Activated naive CD4-positive, alpha-beta T cell treated with anti-CD3 and anti-CD28 coated beads, Interleukin-2, amount 50 U/mL, for 24 hours (primary cell): ENCODE results near the gene SCN4B.
"Not testable (repeated sequence)": the region's sequence is repeated elsewhere in the genome, so short reads cannot be mapped to it uniquely, and the experiment has no call there.

Experiments used
- H3K27ac Mint-ChIP-seq: one replicate; pipeline ENCODE4 v1.8.0; 2021; ENCODE audit warnings: mild to moderate bottlenecking, mixed read lengths
- H3K27me3 Mint-ChIP-seq: one replicate; pipeline ENCODE4 v1.8.0; 2021; ENCODE audit warnings: mixed read lengths
- H3K36me3 Mint-ChIP-seq: one replicate; pipeline ENCODE4 v1.8.0; 2021; ENCODE audit warnings: mixed read lengths
- H3K4me1 Mint-ChIP-seq: one replicate; pipeline ENCODE4 v1.8.0; 2021; ENCODE audit warnings: mixed read lengths
- H3K4me3 Mint-ChIP-seq: one replicate; pipeline ENCODE4 v1.8.0; 2021; ENCODE audit warnings: mild to moderate bottlenecking, mixed read lengths
- H3K9me3 Mint-ChIP-seq: one replicate; pipeline ENCODE4 v1.8.0; 2021; ENCODE audit warnings: mixed read lengths

The SCN4B gene

DNA sequence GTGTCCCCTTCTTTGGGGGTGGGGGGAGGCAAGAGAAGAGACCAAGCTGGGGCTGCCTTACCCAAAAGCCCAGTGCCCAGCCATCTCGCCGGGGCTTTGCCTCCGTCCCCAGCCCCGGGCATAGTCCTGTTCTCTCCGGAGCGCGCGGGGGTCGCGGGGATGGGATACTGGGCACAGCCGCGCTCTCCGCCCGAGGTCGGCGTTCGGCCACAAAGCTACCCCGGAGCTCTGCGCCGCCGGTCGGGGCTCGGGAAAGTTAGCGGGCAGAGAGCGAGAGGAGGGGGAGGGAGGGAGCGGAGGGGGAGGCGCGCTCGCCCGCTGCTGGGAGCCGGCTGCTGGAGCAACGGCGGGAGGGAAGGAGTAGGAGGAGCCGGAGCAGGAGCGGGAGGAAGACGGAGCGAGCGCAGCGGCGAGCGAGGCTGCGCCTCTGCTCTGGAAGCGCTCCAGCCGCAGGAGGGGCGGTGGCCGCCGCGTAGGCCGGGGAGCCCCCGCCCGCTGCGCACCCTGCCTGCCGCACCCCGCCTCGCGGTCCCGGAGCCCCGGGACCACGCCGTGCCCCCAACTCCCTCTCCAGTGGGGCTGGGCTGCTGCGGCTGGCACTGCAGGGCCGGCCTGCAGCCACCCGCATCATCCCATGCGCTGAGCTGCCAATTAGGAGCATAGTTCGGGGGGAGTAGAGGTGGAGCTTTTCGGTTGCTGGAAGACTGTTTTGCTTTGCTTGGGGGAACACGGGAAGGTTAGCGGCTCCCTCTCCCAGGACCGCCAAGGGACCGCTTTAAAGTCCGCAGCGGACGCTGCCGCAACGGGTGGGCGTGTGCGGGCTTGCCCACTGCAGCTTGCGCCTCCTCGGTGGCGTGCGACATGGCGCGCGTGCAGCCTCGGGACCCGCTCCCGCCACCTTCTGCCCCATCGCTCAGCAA lies at the start of gene SCN4B:
Gene SCN4B, minus strand, starts transcription at position 272 of the 920 bp plus-strand sequence. Its CDS starts 150 bp downstream, at position 122.
- Mint-ChIP-seq H3K9me3 (no peaks in the 10 kb centered on the region), H3K4me3 (peak within 1 kb of the TSS; percentile 68), H3K27ac (no peak within 1 kb of the TSS), H3K27me3 (peaks cover 34% of the 10 kb centered on the region), H3K36me3 (no peaks in the 10 kb centered on the region), H3K4me1 (peaks cover 11% of the 10 kb centered on the region)

DNA sequence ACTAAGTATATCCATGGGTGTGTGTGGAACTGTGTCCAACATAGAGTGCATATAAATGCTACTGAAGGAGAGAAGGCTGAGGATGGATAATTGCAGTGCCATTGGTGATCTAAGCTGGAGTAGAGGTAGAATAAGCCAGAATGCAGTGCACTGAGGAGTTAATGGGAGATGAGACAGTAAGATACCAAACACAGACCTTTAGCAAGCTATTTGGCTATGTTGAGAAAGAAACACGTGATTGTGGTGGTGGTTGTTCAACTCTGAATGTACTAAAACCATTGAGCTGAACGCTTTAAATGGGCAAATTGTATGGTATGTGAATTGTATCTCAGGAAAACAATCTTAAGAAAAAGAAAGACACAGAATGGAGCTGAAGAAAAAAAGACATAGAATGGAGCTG lies 49.3 kb upstream of the SCN4B start:
- H3K36me3 Mint-ChIP-seq: peaks cover 23% of the 10 kb centered on the region
- H3K9me3 Mint-ChIP-seq: no peaks in the 10 kb centered on the region
- no peak overlapping the region for H3K4me3 Mint-ChIP-seq
- H3K27ac Mint-ChIP-seq: no peak overlapping the region
- H3K27me3 Mint-ChIP-seq: no peaks in the 10 kb centered on the region
- H3K4me1 Mint-ChIP-seq: peaks cover 11% of the 10 kb centered on the region

- Mint-ChIP-seq H3K9me3 (no peaks in the 10 kb centered on the region), H3K4me1 (peaks cover 11% of the 10 kb centered on the region), H3K36me3 (peaks cover 17% of the 10 kb centered on the region), H3K27me3 (no peaks in the 10 kb centered on the region), H3K27ac (no peak overlapping the region), H3K4me3 (no peak overlapping the region)
Observed at GRCh38 chr11:118200901-118201680, 48.5 kb upstream of the SCN4B start.

- Mint-ChIP-seq H3K27me3 (no peaks in the 10 kb centered on the region), H3K4me1 (peaks cover 11% of the 10 kb centered on the region), H3K27ac (no peak overlapping the region), H3K36me3 (peaks cover 11% of the 10 kb centered on the region), H3K4me3 (no peak overlapping the region), H3K9me3 (no peaks in the 10 kb centered on the region)
Observed at GRCh38 chr11:118200497-118200896, 47.9 kb upstream of the SCN4B start.

DNA sequence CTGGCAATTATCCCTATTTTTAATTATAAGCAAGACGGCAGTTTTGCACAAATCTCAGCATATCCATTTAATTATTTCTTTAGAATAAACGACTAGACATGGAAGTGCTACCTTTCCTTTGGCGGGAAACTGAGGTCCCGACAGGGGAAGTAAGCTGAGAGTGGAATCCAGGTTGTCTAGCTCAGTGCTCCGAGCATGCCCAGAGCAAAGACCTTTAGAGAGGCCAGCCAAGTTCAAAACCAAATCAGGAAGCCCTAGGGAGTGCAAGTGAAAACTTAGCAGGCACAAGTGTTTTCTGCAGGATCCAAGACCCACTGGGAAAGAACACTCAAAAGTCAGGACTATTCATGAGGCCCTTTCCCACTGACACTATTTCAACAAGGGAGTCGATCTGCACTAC lies 46.5 kb upstream of the SCN4B start:
- Mint-ChIP-seq H3K4me3 (peak overlapping the region; percentile 20), H3K4me1 (peaks cover 11% of the 10 kb centered on the region), H3K27me3 (no peaks in the 10 kb centered on the region), H3K9me3 (no peaks in the 10 kb centered on the region), H3K36me3 (peaks cover 10% of the 10 kb centered on the region), H3K27ac (peak overlapping the region; percentile 93)

GRCh38 chr11:118198370-118198769 lies 45.7 kb upstream of the SCN4B start:
- peaks cover 10% of the 10 kb centered on the region for H3K36me3 Mint-ChIP-seq

DNA sequence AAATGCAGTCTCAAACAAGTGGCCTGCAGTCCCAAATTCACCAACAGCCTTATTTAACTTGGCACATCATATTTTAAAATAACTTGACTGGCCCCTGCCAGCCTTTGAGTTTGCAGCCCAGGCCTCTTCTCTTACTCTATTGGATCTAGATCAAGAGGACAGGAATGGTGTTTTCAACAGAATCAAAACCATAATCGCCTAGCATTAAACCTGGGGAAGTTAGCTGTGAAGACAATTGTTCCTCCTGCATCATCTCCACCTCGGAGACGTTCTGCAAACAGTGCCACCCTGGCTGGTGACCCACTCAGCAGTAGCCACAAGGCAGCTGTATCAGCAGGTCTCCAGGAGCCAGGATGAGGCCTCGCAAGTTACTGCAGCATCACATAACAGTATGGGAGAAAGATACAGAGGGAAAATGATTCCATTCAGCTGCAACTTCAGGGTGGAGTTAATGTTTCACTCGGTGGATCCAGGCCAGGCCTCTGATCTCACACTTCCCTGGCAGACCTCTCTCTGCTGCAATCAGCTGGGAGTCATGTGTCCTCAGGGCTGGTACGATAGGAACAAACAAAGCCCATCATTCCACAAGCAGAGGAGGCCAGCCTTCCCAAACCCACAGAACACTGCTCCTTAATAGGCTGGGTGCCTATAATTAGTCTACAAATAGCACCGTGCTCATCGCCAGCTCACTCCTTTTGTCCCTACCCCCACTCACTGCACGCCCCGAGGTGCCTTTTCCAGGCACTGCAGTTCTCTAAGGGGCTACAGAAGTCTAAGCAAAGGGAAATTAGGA lies 42.4 kb upstream of the SCN4B start:
- peaks cover 23% of the 10 kb centered on the region for H3K36me3 Mint-ChIP-seq
- no peak overlapping the region for H3K27ac Mint-ChIP-seq

More at GRCh38 chr11:118198370-118198769, 45.7 kb upstream of the SCN4B start:
- Mint-ChIP-seq H3K4me1 (peaks cover 11% of the 10 kb centered on the region), H3K9me3 (no peaks in the 10 kb centered on the region), H3K4me3 (no peak overlapping the region), H3K27ac (peak overlapping the region; percentile 93), H3K27me3 (no peaks in the 10 kb centered on the region)

GRCh38 chr11:118193910-118194566 lies 41.4 kb upstream of the SCN4B start:
- H3K9me3 Mint-ChIP-seq: no peaks in the 10 kb centered on the region
- peaks cover 9% of the 10 kb centered on the region for H3K4me1 Mint-ChIP-seq
- H3K4me3 Mint-ChIP-seq: no peak overlapping the region
- H3K27ac Mint-ChIP-seq: no peak overlapping the region
- H3K36me3 Mint-ChIP-seq: peaks cover 22% of the 10 kb centered on the region
- no peaks in the 10 kb centered on the region for H3K27me3 Mint-ChIP-seq

More for the DNA sequence above, 42.4 kb upstream of the SCN4B start:
- Mint-ChIP-seq H3K27me3 (no peaks in the 10 kb centered on the region), H3K9me3 (no peaks in the 10 kb centered on the region), H3K4me1 (peaks cover 11% of the 10 kb centered on the region), H3K4me3 (no peak overlapping the region)

DNA sequence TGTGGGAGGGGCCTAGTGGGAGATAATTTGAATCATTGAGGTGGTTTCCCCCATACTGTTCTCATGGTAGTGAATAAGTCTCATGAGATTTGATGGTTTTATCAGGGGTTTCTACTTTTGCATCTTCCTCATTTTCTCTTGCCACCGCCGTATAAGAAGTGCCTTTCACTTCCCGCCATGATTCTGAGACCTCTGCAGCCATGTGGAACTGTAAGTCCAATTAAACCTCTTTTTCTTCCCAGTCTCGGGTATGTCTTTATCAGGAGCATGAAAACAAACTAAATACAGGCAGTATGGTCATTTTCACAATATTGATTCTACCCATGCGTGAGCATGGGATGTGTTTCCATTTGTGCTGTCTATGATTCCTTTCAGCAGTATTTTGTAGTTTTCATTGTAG lies 40.2 kb upstream of the SCN4B start:
- H3K36me3 Mint-ChIP-seq: peaks cover 21% of the 10 kb centered on the region
- not testable (repeated sequence) for H3K27ac Mint-ChIP-seq, H3K27me3 Mint-ChIP-seq, H3K4me3 Mint-ChIP-seq, H3K4me1 Mint-ChIP-seq, H3K9me3 Mint-ChIP-seq

GRCh38 chr11:118190942-118191506 lies 38.4 kb upstream of the SCN4B start:
- H3K4me1 Mint-ChIP-seq, H3K27ac Mint-ChIP-seq, H3K9me3 Mint-ChIP-seq, H3K27me3 Mint-ChIP-seq, H3K4me3 Mint-ChIP-seq: not testable (repeated sequence)
- peaks cover 19% of the 10 kb centered on the region for H3K36me3 Mint-ChIP-seq

DNA sequence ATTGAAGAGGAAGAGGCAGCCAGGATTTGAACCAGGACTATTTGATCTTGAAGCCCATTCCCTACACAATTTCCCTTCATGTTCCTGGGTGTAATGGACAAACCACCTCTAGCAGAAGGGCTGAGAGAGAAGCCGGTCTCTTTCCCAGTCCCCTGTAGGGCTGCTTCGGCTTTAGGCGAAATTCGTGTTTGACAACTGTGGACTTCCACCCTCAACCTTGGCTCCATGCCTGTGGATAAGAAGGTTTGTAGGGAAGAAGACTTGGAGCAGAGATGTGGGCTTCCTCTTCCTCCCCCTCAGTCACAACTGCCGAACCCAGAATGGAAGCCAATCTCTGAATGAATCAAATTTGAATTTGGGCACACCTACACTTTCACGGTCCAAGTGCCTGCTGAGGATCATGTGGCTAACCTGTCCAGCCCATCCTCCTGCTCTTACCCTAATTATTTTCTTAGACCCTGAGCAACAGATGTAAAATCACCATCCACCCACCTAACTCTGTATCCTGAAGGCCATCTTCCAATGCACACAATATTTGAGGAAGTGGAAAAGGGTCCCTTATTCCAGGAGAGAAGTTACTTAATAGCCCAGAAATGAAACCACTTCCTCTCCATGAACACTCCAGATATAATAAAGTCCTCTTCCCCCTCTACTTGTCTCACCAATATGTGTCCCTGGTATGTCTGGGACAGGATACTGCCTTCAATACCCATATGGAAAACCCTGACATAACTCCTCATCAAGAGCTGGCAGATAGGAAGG lies 33.9 kb upstream of the SCN4B start:
- no peaks in the 10 kb centered on the region for H3K4me1 Mint-ChIP-seq
- no peak overlapping the region for H3K4me3 Mint-ChIP-seq
- peaks cover 3% of the 10 kb centered on the region for H3K36me3 Mint-ChIP-seq
- no peaks in the 10 kb centered on the region for H3K9me3 Mint-ChIP-seq
- peaks cover 12% of the 10 kb centered on the region for H3K27me3 Mint-ChIP-seq
- no peak overlapping the region for H3K27ac Mint-ChIP-seq

DNA sequence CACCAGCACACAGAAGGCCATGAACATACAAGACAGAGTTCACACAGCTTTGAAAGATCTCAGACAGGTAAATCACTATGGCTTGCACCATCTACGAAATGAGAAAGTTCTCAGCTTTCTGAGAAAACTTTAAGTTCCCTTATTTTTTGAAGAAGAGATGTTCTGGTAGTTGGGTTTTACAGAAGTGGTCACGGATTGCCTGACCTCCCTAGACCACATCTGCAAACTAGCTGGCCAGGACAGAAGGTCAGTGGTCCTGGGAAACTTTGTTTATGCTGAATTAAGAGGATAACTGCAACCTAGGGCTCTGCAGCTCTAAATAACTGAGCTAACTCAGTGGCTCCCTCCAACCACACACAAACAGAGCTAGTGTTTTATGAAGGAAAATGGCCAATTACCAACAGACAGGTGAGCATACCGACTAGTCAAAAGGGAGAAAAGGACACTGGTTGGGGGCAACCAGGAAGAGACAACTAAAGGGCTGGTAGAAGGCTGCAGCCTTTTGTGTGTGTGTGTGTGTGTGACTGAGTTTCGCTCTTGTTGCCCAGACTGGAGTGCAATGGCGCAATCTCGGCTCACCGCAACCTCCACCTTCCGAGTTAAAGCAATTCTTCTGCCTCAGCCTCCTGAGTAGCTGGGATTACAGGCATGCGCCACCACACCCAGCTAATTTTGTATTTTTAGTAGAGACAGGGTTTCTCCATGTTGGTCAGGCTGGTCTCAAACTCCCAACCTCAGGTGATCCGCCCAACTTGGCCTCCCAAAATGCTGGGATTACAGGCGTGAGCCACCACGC lies 32.4 kb upstream of the SCN4B start:
- Mint-ChIP-seq H3K27me3 (peaks cover 12% of the 10 kb centered on the region), H3K27ac (no peak overlapping the region), H3K9me3 (no peaks in the 10 kb centered on the region), H3K4me1 (no peaks in the 10 kb centered on the region), H3K4me3 (no peak overlapping the region), H3K36me3 (peaks cover 1% of the 10 kb centered on the region)

- not testable (repeated sequence) for H3K4me3 Mint-ChIP-seq, H3K9me3 Mint-ChIP-seq, H3K36me3 Mint-ChIP-seq, H3K4me1 Mint-ChIP-seq, H3K27ac Mint-ChIP-seq
- peaks cover 12% of the 10 kb centered on the region for H3K27me3 Mint-ChIP-seq
Observed at GRCh38 chr11:118183691-118184090, 31.1 kb upstream of the SCN4B start.
